ENCODE data around the gene ABCB9.

DNA sequence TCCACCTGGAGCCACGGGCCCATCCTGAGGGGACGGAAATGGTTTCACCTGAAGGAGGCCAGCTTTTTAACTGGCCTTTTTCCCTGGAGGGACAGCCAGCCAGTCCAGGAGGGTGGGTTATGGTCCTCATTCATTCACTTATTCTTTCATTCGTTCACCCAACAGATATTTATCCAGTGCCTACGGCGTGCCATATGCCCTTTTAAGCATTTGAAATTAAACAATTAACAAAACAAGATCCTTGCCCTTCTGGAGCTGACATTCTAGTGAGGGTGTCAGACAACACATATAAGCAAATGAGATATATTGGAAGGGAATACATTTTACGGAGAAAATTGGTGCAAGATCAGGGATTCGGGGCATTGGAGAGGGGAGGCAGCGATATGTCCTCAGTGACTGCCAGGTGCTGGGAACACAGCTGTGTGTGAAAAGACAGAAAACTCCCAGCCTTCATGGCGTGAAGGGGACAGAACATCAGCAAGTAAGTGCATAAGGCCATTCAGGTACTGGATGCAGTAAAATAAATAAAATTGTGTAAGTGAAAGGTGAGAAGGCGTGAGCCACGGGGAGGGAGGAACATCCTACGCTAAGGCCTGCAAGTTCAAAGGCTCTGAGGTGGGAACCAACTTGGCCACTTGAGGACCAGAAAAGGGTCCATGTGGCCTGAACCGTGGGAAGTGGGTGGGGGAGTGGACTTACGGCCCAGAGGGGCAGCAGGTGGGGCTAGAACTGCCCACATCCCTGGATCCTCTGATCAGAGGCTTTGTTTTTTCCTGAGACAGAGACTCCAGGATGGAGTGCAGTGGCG lies 684 bp upstream of the ABCB9 start:
- TF ChIP-seq, protein P1, sequence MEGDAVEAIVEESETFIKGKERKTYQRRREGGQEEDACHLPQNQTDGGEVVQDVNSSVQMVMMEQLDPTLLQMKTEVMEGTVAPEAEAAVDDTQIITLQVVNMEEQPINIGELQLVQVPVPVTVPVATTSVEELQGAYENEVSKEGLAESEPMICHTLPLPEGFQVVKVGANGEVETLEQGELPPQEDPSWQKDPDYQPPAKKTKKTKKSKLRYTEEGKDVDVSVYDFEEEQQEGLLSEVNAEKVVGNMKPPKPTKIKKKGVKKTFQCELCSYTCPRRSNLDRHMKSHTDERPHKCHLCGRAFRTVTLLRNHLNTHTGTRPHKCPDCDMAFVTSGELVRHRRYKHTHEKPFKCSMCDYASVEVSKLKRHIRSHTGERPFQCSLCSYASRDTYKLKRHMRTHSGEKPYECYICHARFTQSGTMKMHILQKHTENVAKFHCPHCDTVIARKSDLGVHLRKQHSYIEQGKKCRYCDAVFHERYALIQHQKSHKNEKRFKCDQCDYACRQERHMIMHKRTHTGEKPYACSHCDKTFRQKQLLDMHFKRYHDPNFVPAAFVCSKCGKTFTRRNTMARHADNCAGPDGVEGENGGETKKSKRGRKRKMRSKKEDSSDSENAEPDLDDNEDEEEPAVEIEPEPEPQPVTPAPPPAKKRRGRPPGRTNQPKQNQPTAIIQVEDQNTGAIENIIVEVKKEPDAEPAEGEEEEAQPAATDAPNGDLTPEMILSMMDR (IDR thresholded peaks at IDR 0.05): no peak
- TF ChIP-seq POLR2AphosphoS5 (IDR thresholded peaks at IDR 0.05; ENCODE audit: low read depth, low read length) (no peak), TCF7L2 (IDR thresholded peaks at IDR 0.05; ENCODE audit: low read depth, low read length) (no peak), SIN3A (IDR thresholded peaks at IDR 0.05; ENCODE audit: borderline replicate concordance, insufficient read depth, low read depth, low read length) (no peak)
